HG02938 (cell line): Measurements from ENCODE around the gene PHF21B.
"Not testable (repeated sequence)": the region's sequence is repeated elsewhere in the genome, so short reads cannot be mapped to it uniquely, and the experiment has no call there.

Experiments used
- ATAC-seq: cut with Tn5 transposase; IDR thresholded peaks from one replicate; pipeline ENCODE4 v1.9.1; 2021; ENCODE audit warnings: mild to moderate bottlenecking, moderate library complexity; ENCODE audit not compliant: unreplicated experiment

PHF21B gene

GRCh38 chr22:45009606-45010531 is at the start of gene PHF21B:
Gene PHF21B, minus strand, starts transcription at chr22:45010005. Its CDS starts 456 bp downstream, at chr22:45009549.
- no peak for ATAC-seq

DNA sequence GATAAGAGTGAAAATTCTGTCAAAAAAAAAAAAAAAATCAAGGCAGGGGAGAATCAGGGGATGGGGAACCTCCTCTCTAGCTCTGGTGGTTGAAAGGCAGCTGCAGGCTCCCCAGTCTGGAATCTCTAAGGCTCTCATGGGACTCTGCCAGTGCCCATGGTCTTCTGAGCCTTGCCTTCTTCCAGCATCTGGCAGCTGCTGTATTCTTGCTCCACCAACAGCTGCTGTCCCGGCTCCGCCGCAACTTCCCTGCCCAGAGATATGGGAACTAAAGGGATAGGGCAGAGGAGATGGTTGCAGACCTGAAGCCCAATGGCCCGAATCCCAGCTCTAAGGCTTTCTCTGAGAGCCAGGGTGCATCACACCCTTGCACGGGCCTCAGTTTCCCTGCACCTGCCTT is 49.5 kb upstream of the PHF21B start:
- no peak for ATAC-seq

GRCh38 chr22:45058622-45058912 is 48.8 kb upstream of the PHF21B start:
- ATAC-seq: no peak

- no peak for ATAC-seq
Measured at GRCh38 chr22:45055936-45056335, 46.1 kb upstream of the PHF21B start.

- ATAC-seq: no peak
Measured at GRCh38 chr22:45053571-45053970, 43.8 kb upstream of the PHF21B start.

GRCh38 chr22:45053094-45053493 is 43.3 kb upstream of the PHF21B start:
- ATAC-seq: no peak

DNA sequence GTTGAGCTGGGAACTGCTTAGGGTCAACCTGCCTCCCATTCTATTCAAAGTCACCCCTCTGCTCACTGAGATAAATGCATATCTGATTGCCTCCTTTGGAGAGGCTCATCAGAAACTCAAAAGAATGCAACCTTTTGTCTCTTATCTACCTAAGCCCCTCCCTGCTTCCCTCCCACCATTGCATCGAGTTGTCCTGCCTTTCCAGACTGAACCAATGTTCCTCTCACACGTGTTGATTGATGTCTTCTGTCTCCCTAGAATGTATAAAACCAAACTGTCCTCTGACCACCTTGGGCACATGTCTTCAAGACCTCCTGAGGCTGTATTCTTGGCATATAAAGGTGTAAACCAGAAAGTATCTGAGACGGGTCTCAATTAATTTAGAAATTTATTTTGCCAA is 42.9 kb upstream of the PHF21B start:
- not testable (repeated sequence) for ATAC-seq

GRCh38 chr22:45051946-45052345 is 42.1 kb upstream of the PHF21B start:
- no peak for ATAC-seq

DNA sequence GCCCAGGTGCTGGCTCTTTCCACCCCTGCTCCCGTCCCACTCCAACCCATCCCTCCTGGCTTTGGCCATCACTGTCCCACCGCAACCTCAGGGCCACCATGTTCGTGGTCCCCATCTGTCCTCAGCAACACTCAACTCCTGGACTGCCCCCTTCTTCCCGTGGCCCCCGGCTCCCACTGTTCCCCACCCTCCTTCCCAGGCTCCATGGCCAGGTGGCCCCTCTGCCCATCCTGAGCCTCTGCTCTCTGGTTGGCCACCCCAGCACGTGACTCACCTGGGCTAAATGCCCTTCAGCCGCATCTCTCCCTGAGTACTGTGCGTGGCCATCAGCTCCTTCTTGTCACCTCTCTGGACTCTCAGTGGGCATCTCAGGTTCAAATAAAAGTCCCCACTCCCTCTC is 41.6 kb upstream of the PHF21B start:
- ATAC-seq: no peak

GRCh38 chr22:45047260-45047659 is 37.5 kb upstream of the PHF21B start:
- ATAC-seq: no peak

DNA sequence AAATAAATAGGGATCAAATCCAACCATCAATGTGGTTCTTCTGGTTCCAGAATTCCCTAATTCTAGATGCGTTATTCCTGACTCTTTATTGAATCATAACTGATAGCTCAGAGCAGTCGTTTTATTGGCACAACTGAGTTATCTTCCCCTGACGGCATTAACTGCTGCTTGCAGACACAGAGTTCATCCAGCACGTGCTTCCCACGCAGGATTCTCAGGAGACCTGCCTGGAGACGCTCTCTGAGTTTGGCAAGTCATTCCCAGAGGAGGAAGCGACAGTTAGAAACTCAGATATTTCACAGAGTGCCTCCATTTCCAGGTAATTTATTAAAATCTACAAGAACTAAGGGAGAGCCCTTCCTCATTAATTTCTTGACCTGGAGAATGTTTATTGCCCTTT is 35.4 kb upstream of the PHF21B start:
- no peak for ATAC-seq

DNA sequence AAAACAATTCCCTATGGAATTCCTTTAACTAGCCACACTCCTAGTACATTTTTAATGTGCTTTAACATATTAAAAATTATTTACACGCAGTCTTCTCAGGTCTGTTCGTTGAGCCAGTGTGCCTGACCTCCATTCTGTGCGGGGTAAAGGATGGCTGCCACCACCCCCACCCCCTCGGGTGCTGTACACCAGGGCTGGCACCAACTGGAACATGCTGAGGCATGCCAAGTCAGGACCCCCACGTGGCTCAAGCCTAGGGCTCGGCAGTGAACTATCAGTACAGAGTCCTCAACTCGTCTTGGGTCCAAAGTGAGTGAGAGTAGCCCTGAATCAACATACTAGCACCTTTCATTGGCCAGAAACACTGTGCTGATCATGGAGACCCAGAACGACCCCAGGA is 32.5 kb upstream of the PHF21B start:
- ATAC-seq: no peak

- no peak for ATAC-seq
Measured at GRCh38 chr22:45039133-45039532, 29.3 kb upstream of the PHF21B start.

GRCh38 chr22:45036154-45036553 is 26.3 kb upstream of the PHF21B start:
- no peak for ATAC-seq

DNA sequence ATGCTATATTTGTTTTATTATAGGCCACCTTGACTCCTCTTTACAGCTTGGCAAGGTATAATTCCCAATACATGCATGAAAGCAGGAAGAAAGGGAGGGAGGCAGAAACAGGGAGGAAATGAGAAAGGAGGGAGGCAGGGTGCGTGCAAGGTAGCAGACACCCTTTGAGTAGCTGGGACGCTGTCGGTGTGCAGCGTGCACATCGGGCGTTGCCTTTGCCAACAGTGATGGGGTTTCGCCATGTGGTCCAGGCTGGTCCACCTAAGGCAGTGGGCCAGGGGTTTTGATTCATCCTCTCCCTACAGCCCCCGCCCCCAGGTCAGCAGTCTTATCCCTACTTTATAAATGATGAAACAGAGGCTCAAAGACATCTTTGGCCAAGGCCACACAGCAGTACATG is 25.0 kb upstream of the PHF21B start:
- ATAC-seq: no peak

DNA sequence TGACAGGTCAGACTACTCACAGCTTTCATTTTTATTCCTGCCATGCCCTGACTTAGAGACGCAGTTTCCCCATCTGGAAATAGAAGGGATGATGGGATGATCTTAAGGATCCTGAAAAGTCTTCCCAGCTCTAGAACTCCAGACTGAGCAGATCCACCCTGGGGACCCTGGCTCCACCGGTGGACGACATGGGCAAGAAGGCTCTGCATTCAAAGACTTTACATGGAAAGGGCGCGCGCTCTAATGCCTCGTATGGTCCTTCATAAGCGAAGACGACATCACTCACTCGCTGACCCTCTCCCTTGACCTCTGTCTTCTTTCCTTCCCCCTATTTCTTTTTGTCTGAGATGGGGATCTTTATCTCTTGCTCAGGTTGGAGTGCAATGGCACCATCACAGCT is 24.4 kb upstream of the PHF21B start:
- no peak for ATAC-seq

- ATAC-seq: no peak
Measured at GRCh38 chr22:45033136-45033535, 23.3 kb upstream of the PHF21B start.

DNA sequence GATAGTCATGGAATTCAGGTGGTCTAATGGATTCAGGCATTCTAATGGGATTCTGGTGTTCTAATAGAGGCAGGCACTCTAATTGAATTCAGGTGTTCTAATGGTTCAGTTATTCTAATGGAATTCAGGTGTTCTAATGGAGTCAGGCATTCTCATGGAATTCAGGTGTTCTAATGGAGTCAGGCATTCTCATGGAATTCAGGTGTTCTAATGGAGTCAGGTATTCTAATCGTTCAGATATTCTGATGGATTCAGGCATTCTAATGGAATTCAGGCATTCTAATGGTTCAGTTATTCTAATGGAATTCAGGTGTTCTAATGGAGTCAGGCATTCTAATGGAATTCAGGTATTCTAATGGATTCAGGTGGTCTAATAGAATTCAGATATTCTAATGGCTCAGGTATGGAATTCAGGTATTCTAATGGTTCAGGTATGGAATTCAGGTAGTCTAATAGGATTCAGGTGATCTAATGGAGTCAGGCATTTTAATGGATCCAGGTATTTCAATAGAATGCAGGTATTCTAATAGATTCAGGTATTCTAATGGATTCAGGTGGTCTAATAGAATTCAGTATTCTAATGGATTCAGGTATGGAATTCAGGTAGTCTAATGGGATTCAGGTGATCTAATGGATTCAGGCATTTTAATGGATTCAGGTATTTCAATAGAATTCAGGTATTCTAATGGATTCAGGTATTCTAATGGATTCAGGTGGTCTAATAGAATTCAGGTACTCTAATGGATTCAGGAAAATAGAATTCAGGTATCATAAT is 22.0 kb upstream of the PHF21B start:
- no peak for ATAC-seq

- ATAC-seq: no peak
Measured at GRCh38 chr22:45029501-45029900, 19.7 kb upstream of the PHF21B start.

DNA sequence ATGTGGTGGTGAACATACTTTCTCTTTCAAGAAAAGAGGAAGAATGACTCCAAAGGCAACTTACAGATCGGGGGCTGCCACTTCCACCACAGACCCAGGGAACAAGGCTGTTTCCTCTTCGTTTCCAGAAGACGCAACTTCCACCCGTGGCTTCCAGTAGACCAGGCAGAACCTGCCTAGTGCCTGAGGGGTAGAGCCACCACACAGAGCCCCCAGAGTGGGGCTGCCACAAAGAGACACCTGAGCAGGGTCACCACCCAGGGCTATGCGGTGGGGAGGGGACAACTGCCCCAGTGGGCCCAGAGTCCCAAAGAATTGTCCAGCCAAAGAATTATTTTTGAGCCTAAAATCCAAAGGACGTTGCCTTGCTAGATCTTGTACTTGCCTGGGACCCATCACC is 16.7 kb upstream of the PHF21B start:
- no peak for ATAC-seq

DNA sequence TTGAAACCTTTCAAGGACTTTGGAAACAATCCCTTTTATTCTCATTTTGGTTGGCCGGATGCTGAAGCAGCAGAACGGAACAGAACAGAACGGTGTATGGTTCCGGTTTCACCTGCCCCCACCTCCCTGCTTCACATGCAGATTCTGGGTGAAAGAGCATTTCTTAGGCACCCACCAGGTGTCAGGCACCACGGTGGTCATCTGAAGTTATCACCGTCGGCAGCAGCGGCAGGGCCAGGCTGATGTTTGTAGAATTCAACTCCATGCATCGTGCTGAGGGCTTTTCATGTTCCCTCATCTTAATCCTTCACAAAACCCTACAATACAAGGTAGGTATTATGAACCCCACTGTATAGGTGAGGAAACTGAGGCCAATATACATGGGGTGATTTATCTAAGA is 13.6 kb upstream of the PHF21B start:
- no peak for ATAC-seq
